HG03575 (cell line): ENCODE results near the gene OR8G5.
"Not testable (repeated sequence)": the region's sequence is repeated elsewhere in the genome, so short reads cannot be mapped to it uniquely, and the experiment has no call there.

Source experiments
- ATAC-seq: cut with Tn5 transposase; IDR thresholded peaks from one replicate; pipeline ENCODE4 v1.9.1; 2021; ENCODE audit not compliant: unreplicated experiment, insufficient number of reproducible peaks, low FRiP score; ENCODE audit errors: extremely low read depth

OR8G5 gene

GRCh38 chr11:124256076-124256475 is at the start of gene OR8G5:
Gene OR8G5, plus strand, starts transcription at chr11:124256376. Its CDS starts 8,556 bp downstream, at chr11:124264932.
- no peak for ATAC-seq

GRCh38 chr11:124207102-124207792 is 48.9 kb upstream of the OR8G5 start:
- ATAC-seq: no peak

GRCh38 chr11:124209824-124210357 is 46.3 kb upstream of the OR8G5 start:
- no peak for ATAC-seq

- no peak for ATAC-seq
These were observed 45.8 kb upstream of the OR8G5 start for GRCh38 chr11:124210421-124210820.

GRCh38 chr11:124211321-124211720 is 44.9 kb upstream of the OR8G5 start:
- no peak for ATAC-seq

GRCh38 chr11:124214027-124214426 is 42.1 kb upstream of the OR8G5 start:
- ATAC-seq: no peak

- no peak for ATAC-seq
These were observed 37.0 kb upstream of the OR8G5 start for GRCh38 chr11:124219126-124219525.

GRCh38 chr11:124222407-124222806 is 33.8 kb upstream of the OR8G5 start:
- no peak for ATAC-seq

GRCh38 chr11:124224618-124225423 is 31.4 kb upstream of the OR8G5 start:
- ATAC-seq: not testable (repeated sequence)

GRCh38 chr11:124225471-124225870 is 30.7 kb upstream of the OR8G5 start:
- ATAC-seq: no peak

- ATAC-seq: no peak
These were observed 22.8 kb upstream of the OR8G5 start for GRCh38 chr11:124233376-124233775.

GRCh38 chr11:124238512-124238911 is 17.7 kb upstream of the OR8G5 start:
- ATAC-seq: no peak

GRCh38 chr11:124240621-124241397 is 15.4 kb upstream of the OR8G5 start, which contains the start of gene OR8G1:
Gene OR8G1, plus strand, starts transcription at chr11:124241095. Its CDS starts 8,581 bp downstream, at chr11:124249676.
- ATAC-seq: no peak

GRCh38 chr11:124249869-124250268 is 6.3 kb upstream of the OR8G5 start:
- not testable (repeated sequence) for ATAC-seq

- not testable (repeated sequence) for ATAC-seq
These were observed 8.9 kb downstream of the OR8G5 start for GRCh38 chr11:124265041-124265440.

GRCh38 chr11:124270886-124271285 is 14.7 kb downstream of the OR8G5 start:
- ATAC-seq: not testable (repeated sequence)

- ATAC-seq: no peak
These were observed 17.8 kb downstream of the OR8G5 start for GRCh38 chr11:124274000-124274399.

- ATAC-seq: no peak
These were observed 19.9 kb downstream of the OR8G5 start for GRCh38 chr11:124276081-124276480.

GRCh38 chr11:124277207-124277606 is 21.0 kb downstream of the OR8G5 start:
- ATAC-seq: no peak
